Measurements from ENCODE around the gene CD160. TPM values are rescaled to one million over a fixed set of nuclear protein-coding genes. Genes with fewer than 3 reads are reported as not detected.

CD160 gene
- total and polyA plus RNA-seq, 2 experiments from 2014 or later: 0.06 TPM; not detected in 1

- H2AFZ ChIP-seq: no peak overlapping the region
- H3K27ac ChIP-seq (ENCODE audit: low read depth): no peak overlapping the region
- Mint-ChIP-seq H3K27me3 (ENCODE audit: insufficient read depth, low read depth, poor library complexity) (peaks cover 7% of the 10 kb centered on the region), H3K36me3 (ENCODE audit: low read depth) (no peaks in the 10 kb centered on the region), H3K9me3 (no peaks in the 10 kb centered on the region), H3K4me1 (peaks cover 17% of the 10 kb centered on the region), H3K4me3 (no peak overlapping the region), H3K27ac (no peak overlapping the region)
- no peaks in the 10 kb centered on the region for H3K79me2 ChIP-seq (replicated peaks; ENCODE audit: insufficient read depth)
- H3K4me3 ChIP-seq: no peak overlapping the region
- TF ChIP-seq REST (IDR thresholded peaks at IDR 0.05; ENCODE audit: unreplicated experiment): no peak
- TF ChIP-seq STAT1 (IDR thresholded peaks at IDR 0.05; ENCODE audit: unreplicated experiment): no peak
- no peak for TF ChIP-seq ZNF331 (CRISPR knock-in tag; IDR thresholded peaks at IDR 0.05; ENCODE audit: low read depth)
- ATAC-seq (no peak), DNase-seq (ENCODE audit: low spot score) (no peak)
- no peaks in the 10 kb centered on the region for H3F3A ChIP-seq (replicated peaks; ENCODE audit: low read depth)
- no peak overlapping the region for H3K4me2 ChIP-seq
- 0 out of 2 replicates have a peak, but pooled peaks cover 3% of the 10 kb centered on the region for H3K9me2 ChIP-seq (ENCODE audit: insufficient read depth)
- no peaks in the 10 kb centered on the region for H3K36me3 ChIP-seq (ENCODE audit: insufficient read depth)
- H4K20me1 ChIP-seq (replicated peaks; ENCODE audit: insufficient read depth): no peaks in the 10 kb centered on the region; the same call in 1 of the 2 replicates
- no peaks in the 10 kb centered on the region for H3K4me1 ChIP-seq (ENCODE audit: insufficient read depth)
- H3K27me3 ChIP-seq (ENCODE audit: insufficient read depth): no peaks in the 10 kb centered on the region
These were observed 13.7 kb upstream of the CD160 start for GRCh38 chr1:145705622-145706021.

GRCh38 chr1:145706086-145706664 lies 13.1 kb upstream of the CD160 start:
- Histone ChIP-seq H3K79me2 (replicated peaks; ENCODE audit: insufficient read depth) (no peaks in the 10 kb centered on the region), H3K4me1 (ENCODE audit: insufficient read depth) (no peaks in the 10 kb centered on the region), H3K9me2 (ENCODE audit: insufficient read depth) (0 out of 2 replicates have a peak, but pooled peaks cover 3% of the 10 kb centered on the region), H3K36me3 (ENCODE audit: insufficient read depth) (no peaks in the 10 kb centered on the region), H3K4me2 (no peak overlapping the region), H3K4me3 (no peak overlapping the region), H3K27ac (ENCODE audit: low read depth) (no peak overlapping the region), H2AFZ (no peak overlapping the region), H3F3A (replicated peaks; ENCODE audit: low read depth) (no peaks in the 10 kb centered on the region), H4K20me1 (replicated peaks; ENCODE audit: insufficient read depth) (no peaks in the 10 kb centered on the region; the same call in 1 of the 2 replicates), H3K27me3 (ENCODE audit: insufficient read depth) (no peaks in the 10 kb centered on the region)
- H3K27ac Mint-ChIP-seq: no peak overlapping the region
- no peak overlapping the region for H3K4me3 Mint-ChIP-seq
- peaks cover 7% of the 10 kb centered on the region for H3K27me3 Mint-ChIP-seq (ENCODE audit: insufficient read depth, low read depth, poor library complexity)
- DNase-seq (ENCODE audit: low spot score) (no peak), ATAC-seq (no peak)
- peaks cover 17% of the 10 kb centered on the region for H3K4me1 Mint-ChIP-seq
- no peaks in the 10 kb centered on the region for H3K36me3 Mint-ChIP-seq (ENCODE audit: low read depth)
- no peaks in the 10 kb centered on the region for H3K9me3 Mint-ChIP-seq
- TF ChIP-seq CREB1 (CRISPR knock-in tag; IDR thresholded peaks at IDR 0.05; ENCODE audit: low read depth) (no peak), ZNF462 (CRISPR knock-in tag; IDR thresholded peaks at IDR 0.05) (no peak), ZNF331 (CRISPR knock-in tag; IDR thresholded peaks at IDR 0.05; ENCODE audit: low read depth) (no peak), CTCF (conservative IDR thresholded peaks at IDR 0.05; ENCODE audit: low read depth in 2 of 2) (no peak), STAT1 (IDR thresholded peaks at IDR 0.05; ENCODE audit: unreplicated experiment) (no peak), JUNB (IDR thresholded peaks at IDR 0.05; ENCODE audit: unreplicated experiment) (no peak), EZH2phosphoT487 (IDR thresholded peaks at IDR 0.05; ENCODE audit: unreplicated experiment) (no peak), EZH2 (IDR thresholded peaks at IDR 0.05; ENCODE audit: low read depth, unreplicated experiment) (no peak)
